PFSK-1 (cell line): Measurements from ENCODE around the gene CHRM4.

ENCODE experiments used
- FOXP2 ChIP-seq: optimal IDR thresholded peaks from 2 replicates; pipeline ENCODE3; 2011; ENCODE audit warnings: borderline replicate concordance, control low read depth, inconsistent platforms; ENCODE audit not compliant: insufficient read depth; ENCODE audit errors: extremely low read length, extremely low read depth
- POLR2AphosphoS5 ChIP-seq: IDR thresholded peaks from 2 replicates; pipeline ENCODE4 v1.6.1; 2012; ENCODE audit warnings: low read depth, mild to moderate bottlenecking, control low read depth, low read length, moderate library complexity
- SIN3A ChIP-seq: IDR thresholded peaks from 2 replicates; pipeline ENCODE4 v1.6.1; 2012; ENCODE audit warnings: mild to moderate bottlenecking, low read length, moderate library complexity, borderline replicate concordance; ENCODE audit not compliant: insufficient read depth
- TAF1 ChIP-seq: IDR thresholded peaks from 2 replicates; pipeline ENCODE4 v1.6.1; 2012; ENCODE audit warnings: low read length, control low read depth, borderline replicate concordance; ENCODE audit not compliant: insufficient read depth
- TF ChIP-seq, protein P1 (sequence below), 2 experiments: IDR thresholded peaks; 2 replicates each; pipeline versions ENCODE4 v1.6.1 to v1.8.0; 2011 to 2012; ENCODE audit warnings: low read depth in 2 of 2, low read length in 2 of 2, control low read depth in 1 of 2, inconsistent platforms in 1 of 2, mild to moderate bottlenecking in 1 of 2, moderate library complexity in 1 of 2; ENCODE audit not compliant: insufficient read depth in 1 of 2

Gene CHRM4

DNA sequence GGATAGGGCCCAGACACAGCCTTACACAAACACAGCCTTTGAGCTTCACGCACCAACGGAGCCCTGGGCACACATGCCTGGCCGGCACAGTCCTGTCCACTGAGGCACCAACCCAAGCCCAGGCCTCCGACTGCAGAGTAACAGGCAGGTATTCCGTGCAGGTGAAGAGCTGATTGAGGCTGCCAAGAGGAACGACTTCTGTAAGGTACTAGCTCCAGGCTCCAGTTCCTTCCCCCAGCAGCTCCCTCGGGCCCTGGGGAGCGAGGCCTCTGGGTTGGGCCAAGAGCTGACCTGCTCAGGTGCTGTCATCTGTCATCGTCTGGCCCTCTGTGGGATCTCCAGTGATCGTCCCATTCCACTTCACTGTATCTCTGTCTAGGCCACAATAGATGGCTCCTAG lies 13.3 kb downstream of the CHRM4 start:
- TF ChIP-seq, protein P1, sequence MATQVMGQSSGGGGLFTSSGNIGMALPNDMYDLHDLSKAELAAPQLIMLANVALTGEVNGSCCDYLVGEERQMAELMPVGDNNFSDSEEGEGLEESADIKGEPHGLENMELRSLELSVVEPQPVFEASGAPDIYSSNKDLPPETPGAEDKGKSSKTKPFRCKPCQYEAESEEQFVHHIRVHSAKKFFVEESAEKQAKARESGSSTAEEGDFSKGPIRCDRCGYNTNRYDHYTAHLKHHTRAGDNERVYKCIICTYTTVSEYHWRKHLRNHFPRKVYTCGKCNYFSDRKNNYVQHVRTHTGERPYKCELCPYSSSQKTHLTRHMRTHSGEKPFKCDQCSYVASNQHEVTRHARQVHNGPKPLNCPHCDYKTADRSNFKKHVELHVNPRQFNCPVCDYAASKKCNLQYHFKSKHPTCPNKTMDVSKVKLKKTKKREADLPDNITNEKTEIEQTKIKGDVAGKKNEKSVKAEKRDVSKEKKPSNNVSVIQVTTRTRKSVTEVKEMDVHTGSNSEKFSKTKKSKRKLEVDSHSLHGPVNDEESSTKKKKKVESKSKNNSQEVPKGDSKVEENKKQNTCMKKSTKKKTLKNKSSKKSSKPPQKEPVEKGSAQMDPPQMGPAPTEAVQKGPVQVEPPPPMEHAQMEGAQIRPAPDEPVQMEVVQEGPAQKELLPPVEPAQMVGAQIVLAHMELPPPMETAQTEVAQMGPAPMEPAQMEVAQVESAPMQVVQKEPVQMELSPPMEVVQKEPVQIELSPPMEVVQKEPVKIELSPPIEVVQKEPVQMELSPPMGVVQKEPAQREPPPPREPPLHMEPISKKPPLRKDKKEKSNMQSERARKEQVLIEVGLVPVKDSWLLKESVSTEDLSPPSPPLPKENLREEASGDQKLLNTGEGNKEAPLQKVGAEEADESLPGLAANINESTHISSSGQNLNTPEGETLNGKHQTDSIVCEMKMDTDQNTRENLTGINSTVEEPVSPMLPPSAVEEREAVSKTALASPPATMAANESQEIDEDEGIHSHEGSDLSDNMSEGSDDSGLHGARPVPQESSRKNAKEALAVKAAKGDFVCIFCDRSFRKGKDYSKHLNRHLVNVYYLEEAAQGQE (IDR thresholded peaks at IDR 0.05; ENCODE audit: insufficient read depth in 1 of 2, low read depth in 2 of 2, low read length in 2 of 2) = no peak
- TF ChIP-seq POLR2AphosphoS5 = no peak
- TF ChIP-seq SIN3A = no peak
- TF ChIP-seq TAF1 = no peak
- TF ChIP-seq FOXP2 = no peak

DNA sequence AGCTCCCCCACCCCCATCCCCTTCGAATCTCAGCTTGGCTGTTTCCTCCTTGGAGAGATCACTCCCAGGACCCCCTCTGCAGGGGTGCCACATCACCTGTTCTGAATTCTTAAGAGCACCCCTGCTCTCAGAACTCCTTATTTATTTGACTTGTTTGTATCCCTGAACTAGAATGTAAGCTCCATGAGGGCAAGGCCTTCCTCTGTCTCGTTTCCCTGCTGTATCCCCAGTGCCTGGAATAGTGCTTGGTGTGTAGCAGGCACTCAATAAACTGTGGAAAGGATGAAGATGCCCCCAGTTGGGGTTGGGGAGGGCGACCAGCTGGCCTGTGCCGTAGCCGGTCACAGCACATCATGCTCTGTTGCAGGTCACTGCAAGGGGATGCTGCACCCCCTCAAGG lies 13.7 kb downstream of the CHRM4 start:
- TF ChIP-seq POLR2AphosphoS5 (no peak), FOXP2 (no peak), TAF1 (no peak), SIN3A (no peak)
- TF ChIP-seq, protein P1 (IDR thresholded peaks at IDR 0.05; ENCODE audit: insufficient read depth in 1 of 2, low read depth in 2 of 2, low read length in 2 of 2) = no peak

DNA sequence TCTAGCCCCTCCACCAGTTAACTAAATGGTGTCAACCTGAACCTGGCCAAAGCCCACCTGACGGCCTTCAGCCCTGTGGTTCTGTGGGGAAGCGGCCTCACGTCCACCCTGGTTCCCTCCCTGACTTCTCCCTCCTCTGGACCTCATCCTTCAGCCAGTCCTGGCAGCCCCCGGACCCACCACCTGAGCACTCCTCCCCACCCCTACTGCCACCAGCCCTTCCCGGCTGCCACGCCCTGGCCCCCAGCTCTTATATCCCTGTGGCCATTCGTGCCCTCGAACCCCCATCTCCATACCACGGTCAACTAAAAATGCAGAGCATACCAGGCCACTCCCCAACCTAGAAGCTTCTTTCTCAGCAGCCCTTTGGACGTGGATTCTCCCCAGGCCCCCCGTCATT lies 14.3 kb downstream of the CHRM4 start:
- TF ChIP-seq TAF1 (no peak), POLR2AphosphoS5 (no peak), FOXP2 (no peak), SIN3A (no peak)
- TF ChIP-seq, protein P1 (IDR thresholded peaks at IDR 0.05; ENCODE audit: insufficient read depth in 1 of 2, low read depth in 2 of 2, low read length in 2 of 2) = no peak

DNA sequence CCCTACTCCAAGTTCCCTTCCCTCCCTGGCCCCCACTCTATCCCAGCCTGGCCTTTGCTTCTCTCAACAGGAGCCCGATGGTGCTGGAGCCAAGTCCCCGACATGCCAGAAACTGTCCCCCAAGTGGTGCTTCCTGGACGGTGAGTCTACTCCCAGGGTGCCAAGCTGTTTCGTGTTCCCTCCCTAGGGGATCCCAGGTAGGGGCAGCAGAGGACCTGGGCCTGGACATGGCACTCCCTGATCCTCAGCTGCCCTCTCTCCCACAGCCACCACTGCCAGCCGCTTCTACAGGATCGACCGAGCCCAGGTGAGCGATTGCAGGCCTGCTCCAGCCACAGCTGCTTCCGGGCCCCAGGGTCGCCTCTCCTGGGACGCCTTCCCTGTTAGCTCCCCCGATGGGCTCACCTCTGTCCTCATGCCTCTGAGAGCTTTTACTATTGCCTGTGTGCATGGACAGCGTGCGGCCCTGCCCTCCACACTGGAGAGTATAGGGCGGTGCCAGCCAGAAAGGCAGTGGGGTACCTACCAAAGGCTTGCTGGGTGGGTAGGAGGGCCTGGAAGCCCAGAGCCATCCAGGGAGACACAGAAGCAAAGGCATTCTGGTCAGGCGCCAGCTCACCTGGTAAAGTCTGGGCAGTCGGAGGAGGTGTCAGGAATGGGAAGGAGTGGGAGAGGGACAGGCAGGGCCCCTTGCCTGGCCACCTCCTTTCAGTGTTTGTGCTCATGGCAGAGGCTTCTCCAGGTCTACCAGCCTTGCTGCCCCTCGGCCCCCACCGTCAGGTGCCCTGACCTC lies 15.1 kb downstream of the CHRM4 start:
- TF ChIP-seq FOXP2 = no peak
- no peak for TF ChIP-seq TAF1
- TF ChIP-seq, protein P1 (IDR thresholded peaks at IDR 0.05; ENCODE audit: insufficient read depth in 1 of 2, low read depth in 2 of 2, low read length in 2 of 2) = no peak
- TF ChIP-seq SIN3A = no peak
- TF ChIP-seq POLR2AphosphoS5 = no peak
